Pancreas (tissue), 10 donors: ENCODE results near the gene SUCNR1. TPM values are rescaled to one million over a fixed set of nuclear protein-coding genes. Genes with fewer than 3 reads are reported as not detected.

Experiments
- ATAC-seq, 4 donors: fragments of 200-7000 bp; cut with Tn5 transposase; one replicate each; pipeline versions ENCODE4 v1.8.0 to v1.9.1; 2020; ENCODE audit warnings: mild to moderate bottlenecking in 4 of 4, moderate library complexity in 4 of 4
- DNase-seq, 6 donors: peaks; one replicate each; pipeline ENCODE4 v3.0.0-alpha.2; 2020
- FAIRE-seq: peaks from 2 replicates; lab custom pipeline; 2012; peaks lifted over from hg19 to GRCh38; lab: Jason Lieb, UNC
- H3K27ac ChIP-seq, 4 donors: fragments of 200-600 bp; sonication (generic); 1 replicate in 3 of 4; 2 replicates in 1 of 4; pipeline versions ENCODE4 v1.5.0 to v1.8.0; 2020
- H3K27me3 ChIP-seq, 4 donors: fragments of 200-600 bp; one replicate each; pipeline ENCODE4 v1.8.0; 2021
- H3K36me3 ChIP-seq, 3 donors: fragments of 200-600 bp; sonication (generic) in 1 of 3; one replicate each; pipeline versions ENCODE4 v1.5.0 to v1.8.0; 2020 to 2021
- H3K4me1 ChIP-seq, 3 donors: fragments of 200-600 bp; one replicate each; pipeline ENCODE4 v1.8.0; 2021
- H3K4me3 ChIP-seq, 4 donors: fragments of 200-600 bp; sonication (generic) in 2 of 4; one replicate each; pipeline versions ENCODE4 v1.5.0 to v1.8.0; 2020 to 2021
- H3K9me3 ChIP-seq, 4 donors: fragments of 200-600 bp; one replicate each; pipeline ENCODE4 v1.8.0; 2021
- WGBS, 2 donors: extraction: QIAGEN DNeasy Blood & Tissue Kit; methylation state at CpG; one replicate each; pipeline ENCODE4 v1.1.7; 2013; 5-methylcytosine and 5-hydroxymethylcytosine counted together
- intact Hi-C, 3 donors: fragments of 100-400 bp; cut with DNase I; formaldehyde crosslinking; loops; one replicate each; pipeline versions ENCODE4 v1.11.1 to v1.14.2; 2022
- polyA plus RNA-seq, 2 donors: library from polyadenylated mRNA; stranded (reverse); fragments of 200-250 nt; gene quantifications; one replicate each; pipeline ENCODE4 v1.2.3, GENCODE V29; 2013
- total RNA-seq, 6 donors: library from RNA; stranded (reverse); fragmentation: NEBNext Ultra II Directional in 4 of 6; extraction: Animal tissue kit (Norgen Biotek cat#: 25700) in 4 of 6; gene quantifications; one replicate each; pipeline versions ENCODE4 v1.2.1 to v1.2.4, GENCODE V29; 2021 to 2023
- TF ChIP-seq, protein P1 (sequence below), 4 donors: fragments of 200-600 bp; sonication (generic) in 3 of 4; IDR thresholded peaks; one replicate each; pipeline versions ENCODE4 v1.5.0 to v1.8.0; 2021; ENCODE audit warnings: antibody characterized with exemption in 4 of 4
- donor health status: healthy with polysubstance abuse.
- donor health status: DM: no; HTN: no; CAD: no; lungs with moderate emphysema.
- donor health status: DM: no; HTN: no; CAD: no.
- donor health status: control.
- donor health status: control.
- donor health status: Bipolar disorder and iron deficiency.
- donor health status: DM: yes; HTN: yes; CAD: no.
- donor health status: DM: no; HTN: no; CAD: no.
- donor health status: DM: no; HTN: no; CAD: no.
- donor health status: DM: yes; HTN: yes; CAD: no.

The SUCNR1 gene, protein sequence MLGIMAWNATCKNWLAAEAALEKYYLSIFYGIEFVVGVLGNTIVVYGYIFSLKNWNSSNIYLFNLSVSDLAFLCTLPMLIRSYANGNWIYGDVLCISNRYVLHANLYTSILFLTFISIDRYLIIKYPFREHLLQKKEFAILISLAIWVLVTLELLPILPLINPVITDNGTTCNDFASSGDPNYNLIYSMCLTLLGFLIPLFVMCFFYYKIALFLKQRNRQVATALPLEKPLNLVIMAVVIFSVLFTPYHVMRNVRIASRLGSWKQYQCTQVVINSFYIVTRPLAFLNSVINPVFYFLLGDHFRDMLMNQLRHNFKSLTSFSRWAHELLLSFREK
- under 1 TPM in 5 of 6 donors, not detected in 1; 0.08 to 0.23 (median 0.16) TPM for total RNA-seq
- polyA plus RNA-seq = under 1 TPM; 0.02 to 0.04 TPM

DNA sequence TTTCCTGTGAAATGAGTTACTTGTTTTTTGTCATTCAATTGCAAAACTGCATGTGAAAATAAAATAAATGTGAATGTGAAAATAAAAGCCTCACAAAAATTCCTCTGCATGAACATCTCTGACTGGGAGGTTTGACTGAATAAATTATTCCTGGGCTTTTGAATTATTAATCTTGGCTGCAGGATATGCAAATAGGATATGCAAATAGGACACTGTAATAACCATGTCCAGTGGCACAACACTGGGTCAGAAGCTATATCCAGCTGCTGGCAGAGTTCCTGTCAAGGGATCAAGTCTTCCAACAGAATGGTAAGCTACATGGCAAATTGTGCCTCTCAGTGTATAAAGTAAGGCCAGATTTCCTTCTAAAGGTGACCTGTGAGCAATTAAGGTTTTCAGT is at the start of gene SUCNR1:
TSS of gene SUCNR1 (plus strand) at position 246 of the 400 bp plus-strand sequence. CDS start 6,250 bp downstream, outside the sequence.
- Histone ChIP-seq H3K4me3 (no peak within 1 kb of the TSS), H3K27me3 (peaks cover 0 to 4% (median 0%) of the 10 kb centered on the region in 4 donors), H3K27ac (no peak within 1 kb of the TSS), H3K9me3 (no peaks in the 10 kb centered on the region), H3K36me3 (no peaks in the 10 kb centered on the region), H3K4me1 (peaks cover 0 to 8% (median 0%) of the 10 kb centered on the region in 3 donors)
- TF ChIP-seq, protein P1, sequence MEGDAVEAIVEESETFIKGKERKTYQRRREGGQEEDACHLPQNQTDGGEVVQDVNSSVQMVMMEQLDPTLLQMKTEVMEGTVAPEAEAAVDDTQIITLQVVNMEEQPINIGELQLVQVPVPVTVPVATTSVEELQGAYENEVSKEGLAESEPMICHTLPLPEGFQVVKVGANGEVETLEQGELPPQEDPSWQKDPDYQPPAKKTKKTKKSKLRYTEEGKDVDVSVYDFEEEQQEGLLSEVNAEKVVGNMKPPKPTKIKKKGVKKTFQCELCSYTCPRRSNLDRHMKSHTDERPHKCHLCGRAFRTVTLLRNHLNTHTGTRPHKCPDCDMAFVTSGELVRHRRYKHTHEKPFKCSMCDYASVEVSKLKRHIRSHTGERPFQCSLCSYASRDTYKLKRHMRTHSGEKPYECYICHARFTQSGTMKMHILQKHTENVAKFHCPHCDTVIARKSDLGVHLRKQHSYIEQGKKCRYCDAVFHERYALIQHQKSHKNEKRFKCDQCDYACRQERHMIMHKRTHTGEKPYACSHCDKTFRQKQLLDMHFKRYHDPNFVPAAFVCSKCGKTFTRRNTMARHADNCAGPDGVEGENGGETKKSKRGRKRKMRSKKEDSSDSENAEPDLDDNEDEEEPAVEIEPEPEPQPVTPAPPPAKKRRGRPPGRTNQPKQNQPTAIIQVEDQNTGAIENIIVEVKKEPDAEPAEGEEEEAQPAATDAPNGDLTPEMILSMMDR (IDR thresholded peaks at IDR 0.05) = no peak
- no peak for DNase-seq
- intact Hi-C loops = no loop called here
- no peak for FAIRE-seq
- ATAC-seq = no peak

DNA sequence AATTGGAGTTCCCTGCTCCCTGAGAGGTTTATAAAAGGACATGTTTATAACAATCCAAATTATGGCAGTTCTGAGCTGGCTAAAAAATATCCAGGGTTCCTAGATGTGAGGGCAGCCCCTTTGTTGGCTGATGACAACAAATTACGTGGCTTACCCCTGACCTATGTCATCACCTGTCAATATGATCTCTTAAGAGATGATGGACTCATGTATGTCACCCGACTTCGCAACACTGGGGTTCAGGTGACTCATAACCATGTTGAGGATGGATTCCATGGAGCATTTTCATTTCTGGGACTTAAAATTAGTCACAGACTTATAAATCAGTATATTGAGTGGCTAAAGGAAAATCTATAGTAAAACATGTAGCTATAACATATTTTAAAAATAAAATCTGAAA is 45.6 kb upstream of the SUCNR1 start:
- TF ChIP-seq, protein P1 (IDR thresholded peaks at IDR 0.05) = no peak
- no peaks in the 10 kb centered on the region for H3K27me3 ChIP-seq
- H3K4me3 ChIP-seq = no peak overlapping the region
- H3K36me3 ChIP-seq = no peaks in the 10 kb centered on the region
- H3K27ac ChIP-seq = no peak overlapping the region
- no peaks in the 10 kb centered on the region for H3K9me3 ChIP-seq
- H3K4me1 ChIP-seq = no peaks in the 10 kb centered on the region
- intact Hi-C loops = no loop called here
- ATAC-seq = no peak
- 86 to 91% methylated on average over 3 of the region's 3 CpGs for WGBS, 2 donors
- FAIRE-seq = no peak
- DNase-seq = no peak

DNA sequence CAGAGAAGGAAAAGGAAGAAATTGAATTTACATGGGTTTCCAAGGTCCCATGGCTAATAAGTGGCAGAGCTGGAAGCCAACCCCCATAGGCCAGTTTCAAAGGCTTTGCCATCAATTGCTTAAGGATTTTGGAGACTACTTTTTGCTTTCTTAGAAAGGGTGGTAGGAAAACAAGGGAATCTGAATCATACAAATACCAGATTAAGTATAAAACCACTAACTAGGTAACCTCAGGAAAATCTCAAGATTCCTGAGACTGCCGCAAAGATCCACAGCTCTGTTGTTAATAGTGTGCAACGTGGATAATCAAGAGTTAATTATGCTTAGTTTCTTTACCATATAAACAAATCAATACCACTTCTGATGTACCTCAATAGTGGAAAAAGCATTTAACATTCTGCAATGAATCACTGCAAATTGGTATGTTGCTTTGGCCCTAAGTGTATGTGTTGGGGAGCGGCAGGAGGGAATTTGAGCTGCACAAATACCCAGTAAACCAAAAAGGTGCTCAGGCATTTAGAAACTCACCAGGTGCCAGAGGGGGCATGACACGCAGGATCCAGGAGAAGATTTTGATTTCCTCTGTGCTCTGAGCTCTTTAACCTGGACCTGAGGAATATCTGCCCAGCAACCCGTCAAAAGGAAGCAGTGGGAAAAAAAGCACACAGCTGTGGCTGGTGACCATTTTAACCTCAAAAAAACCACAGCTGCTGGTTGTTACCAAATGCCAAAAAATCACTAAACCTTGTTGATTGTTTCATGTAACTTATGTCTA is 37.5 kb upstream of the SUCNR1 start:
- no peak for DNase-seq
- H3K27ac ChIP-seq = no peak overlapping the region
- intact Hi-C loops = no loop called here
- peak; percentile 21 to 50 (median 40) for ATAC-seq
- H3K27me3 ChIP-seq = no peaks in the 10 kb centered on the region
- no peaks in the 10 kb centered on the region for H3K36me3 ChIP-seq
- peaks cover 0 to 15% (median 7%) of the 10 kb centered on the region in 3 donors for H3K4me1 ChIP-seq
- no peak for FAIRE-seq
- TF ChIP-seq, protein P1 (IDR thresholded peaks at IDR 0.05) = no peak
- H3K9me3 ChIP-seq = no peaks in the 10 kb centered on the region
- H3K4me3 ChIP-seq = no peak overlapping the region
- 59 to 66% methylated on average over 5 of the region's 5 CpGs for WGBS, 2 donors

DNA sequence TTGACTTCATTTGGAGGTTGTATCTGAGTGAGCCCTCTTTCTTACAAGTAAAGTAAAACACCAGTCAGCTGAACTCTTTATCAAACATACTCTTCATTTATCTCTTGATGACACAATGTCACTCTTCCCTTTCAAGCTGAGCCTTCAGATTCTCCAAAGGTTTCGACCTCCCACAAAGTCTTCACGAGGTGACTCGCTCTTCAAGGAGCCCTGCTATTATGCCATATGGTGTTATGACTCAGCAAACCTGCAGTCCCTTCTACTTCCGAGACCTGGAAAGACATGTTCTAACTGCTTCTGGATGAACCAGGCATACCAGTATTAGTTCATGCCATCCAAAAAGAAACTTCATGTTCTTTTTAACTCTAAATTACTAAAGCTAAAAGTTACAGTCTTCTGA is 36.4 kb upstream of the SUCNR1 start:
- no peak overlapping the region for H3K27ac ChIP-seq
- FAIRE-seq (no peak), ATAC-seq (peak; percentile 82 to 87 (median 86)), DNase-seq (peak in 2 of 6 donors; percentile 23 to 24)
- no peaks in the 10 kb centered on the region for H3K36me3 ChIP-seq
- no peak overlapping the region for H3K4me3 ChIP-seq
- intact Hi-C loops = no loop called here
- peaks cover 0 to 15% (median 7%) of the 10 kb centered on the region in 3 donors for H3K4me1 ChIP-seq
- no peaks in the 10 kb centered on the region for H3K27me3 ChIP-seq
- TF ChIP-seq, protein P1 (IDR thresholded peaks at IDR 0.05) = no peak
- no peaks in the 10 kb centered on the region for H3K9me3 ChIP-seq
- 25 to 30% methylated on average over 4 of the region's 4 CpGs for WGBS, 2 donors
